Measurements from ENCODE around the gene PIK3R6. TPM values are rescaled to one million over a fixed set of nuclear protein-coding genes. Genes with fewer than 3 reads are reported as not detected.

The PIK3R6 gene
- total and polyA plus RNA-seq, 2 of the 13 experiments (the other 11 are each of a cell fraction or from before 2014, with no cell fraction given) = not detected

DNA sequence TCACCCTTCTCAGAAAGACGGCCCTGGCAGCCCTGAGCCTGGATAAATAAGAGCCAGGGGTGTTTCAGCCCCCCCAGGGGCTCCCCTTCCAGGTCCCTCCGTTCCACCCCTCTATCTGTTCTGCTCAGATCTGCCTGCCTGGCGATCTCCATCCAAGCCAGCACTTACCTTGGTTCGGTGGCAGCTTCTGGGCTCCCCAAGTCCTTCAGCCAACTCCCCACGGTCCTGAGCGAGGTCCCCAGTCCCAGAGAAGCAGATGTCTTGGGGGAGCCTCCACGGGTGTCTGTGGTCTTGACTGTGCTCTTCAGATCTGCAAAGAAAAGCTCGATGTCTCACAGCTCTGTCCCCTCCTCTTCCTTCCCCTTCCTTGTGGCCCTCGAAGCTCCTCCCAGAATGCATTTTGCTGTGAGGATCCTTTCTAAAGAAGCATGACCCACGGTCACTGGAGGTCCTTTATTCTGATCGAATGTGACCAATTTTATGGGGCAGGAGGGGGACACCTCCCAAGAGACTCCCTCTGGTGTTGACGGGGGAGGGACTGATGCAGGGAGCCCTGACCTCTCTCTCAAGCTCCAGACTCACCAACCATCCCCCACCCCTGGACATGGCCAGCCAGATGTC is at the start of gene PIK3R6 (continued):
- TF ChIP-seq, protein P1, sequence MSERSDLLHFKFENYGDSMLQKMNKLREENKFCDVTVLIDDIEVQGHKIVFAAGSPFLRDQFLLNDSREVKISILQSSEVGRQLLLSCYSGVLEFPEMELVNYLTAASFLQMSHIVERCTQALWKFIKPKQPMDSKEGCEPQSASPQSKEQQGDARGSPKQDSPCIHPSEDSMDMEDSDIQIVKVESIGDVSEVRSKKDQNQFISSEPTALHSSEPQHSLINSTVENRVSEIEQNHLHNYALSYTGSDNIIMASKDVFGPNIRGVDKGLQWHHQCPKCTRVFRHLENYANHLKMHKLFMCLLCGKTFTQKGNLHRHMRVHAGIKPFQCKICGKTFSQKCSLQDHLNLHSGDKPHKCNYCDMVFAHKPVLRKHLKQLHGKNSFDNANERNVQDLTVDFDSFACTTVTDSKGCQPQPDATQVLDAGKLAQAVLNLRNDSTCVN (CRISPR knock-in tag; IDR thresholded peaks at IDR 0.05; ENCODE audit: borderline replicate concordance) = no peak
- TF ChIP-seq PLRG1 (conservative IDR thresholded peaks at IDR 0.05) = no peak
- TF ChIP-seq, protein P2, sequence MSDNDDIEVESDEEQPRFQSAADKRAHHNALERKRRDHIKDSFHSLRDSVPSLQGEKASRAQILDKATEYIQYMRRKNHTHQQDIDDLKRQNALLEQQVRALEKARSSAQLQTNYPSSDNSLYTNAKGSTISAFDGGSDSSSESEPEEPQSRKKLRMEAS (IDR thresholded peaks at IDR 0.05) = no peak
- TF ChIP-seq, protein P3, sequence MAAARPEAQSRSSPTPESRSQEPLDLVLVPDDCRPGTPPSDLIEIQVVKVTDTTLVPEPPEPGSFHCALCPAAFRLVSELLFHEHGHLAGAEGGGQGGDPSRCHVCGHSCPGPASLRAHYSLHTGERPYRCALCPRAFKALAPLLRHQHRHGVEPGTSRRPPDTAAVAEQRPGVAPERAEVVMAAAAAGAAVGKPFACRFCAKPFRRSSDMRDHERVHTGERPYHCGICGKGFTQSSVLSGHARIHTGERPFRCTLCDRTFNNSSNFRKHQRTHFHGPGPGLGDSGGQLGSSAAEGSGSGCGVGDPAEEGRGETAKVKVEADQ (CRISPR knock-in tag; IDR thresholded peaks at IDR 0.05; ENCODE audit: borderline replicate concordance) = no peak

DNA sequence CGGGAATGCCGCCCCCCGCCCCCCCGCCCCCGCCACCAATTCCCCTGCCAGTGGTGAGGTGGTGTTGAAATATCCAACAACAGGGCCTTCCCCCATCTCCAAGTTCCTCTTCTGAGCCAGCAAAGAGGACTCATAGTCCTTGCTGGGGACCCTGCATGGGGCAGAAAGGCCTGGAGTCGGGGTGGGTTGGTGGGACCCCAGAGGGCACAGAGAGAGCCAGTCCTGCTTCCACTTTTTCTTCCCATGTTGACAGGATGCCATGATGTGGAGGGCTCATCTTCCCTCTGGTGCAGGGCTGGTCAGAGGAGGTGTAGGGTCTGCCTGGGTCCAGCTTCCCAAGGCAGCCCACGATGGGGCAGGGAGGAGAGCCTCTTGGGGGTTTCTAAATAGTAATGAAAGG is 49.0 kb upstream of the PIK3R6 start:
- WGBS (ENCODE audit: low lambda C conversion rate) = 13% methylated on average over 6 of the region's 7 CpGs
- in situ Hi-C loops (cut with HindIII; ENCODE audit: extremely low pct_ligation_motif_present, low pct_unique_long_range_greater_than_20kb) = no loop called here
- no peak for ATAC-seq
- no peak for TF ChIP-seq ZNF446 (CRISPR knock-in tag; IDR thresholded peaks at IDR 0.05)
- TF ChIP-seq, protein P4, sequence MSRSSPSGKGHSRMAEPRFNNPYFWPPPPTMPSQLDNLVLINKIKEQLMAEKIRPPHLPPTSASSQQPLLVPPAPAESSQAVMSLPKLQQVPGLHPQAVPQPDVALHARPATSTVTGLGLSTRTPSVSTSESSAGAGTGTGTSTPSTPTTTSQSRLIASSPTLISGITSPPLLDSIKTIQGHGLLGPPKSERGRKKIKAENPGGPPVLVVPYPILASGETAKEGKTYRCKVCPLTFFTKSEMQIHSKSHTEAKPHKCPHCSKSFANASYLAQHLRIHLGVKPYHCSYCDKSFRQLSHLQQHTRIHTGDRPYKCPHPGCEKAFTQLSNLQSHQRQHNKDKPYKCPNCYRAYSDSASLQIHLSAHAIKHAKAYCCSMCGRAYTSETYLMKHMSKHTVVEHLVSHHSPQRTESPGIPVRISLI (CRISPR knock-in tag; IDR thresholded peaks at IDR 0.05; ENCODE audit: borderline replicate concordance) = no peak
- TF ChIP-seq CENPT (CRISPR knock-in tag; IDR thresholded peaks at IDR 0.05; ENCODE audit: low read depth) = no peak
- no peak for TF ChIP-seq STAG1 (CRISPR knock-in tag; IDR thresholded peaks at IDR 0.05)
- TF ChIP-seq NFE2L1 (CRISPR knock-in tag; IDR thresholded peaks at IDR 0.05; ENCODE audit: borderline replicate concordance) = no peak
- TF ChIP-seq, protein P1 (CRISPR knock-in tag; IDR thresholded peaks at IDR 0.05; ENCODE audit: borderline replicate concordance) = no peak
- TF ChIP-seq, protein P5, sequence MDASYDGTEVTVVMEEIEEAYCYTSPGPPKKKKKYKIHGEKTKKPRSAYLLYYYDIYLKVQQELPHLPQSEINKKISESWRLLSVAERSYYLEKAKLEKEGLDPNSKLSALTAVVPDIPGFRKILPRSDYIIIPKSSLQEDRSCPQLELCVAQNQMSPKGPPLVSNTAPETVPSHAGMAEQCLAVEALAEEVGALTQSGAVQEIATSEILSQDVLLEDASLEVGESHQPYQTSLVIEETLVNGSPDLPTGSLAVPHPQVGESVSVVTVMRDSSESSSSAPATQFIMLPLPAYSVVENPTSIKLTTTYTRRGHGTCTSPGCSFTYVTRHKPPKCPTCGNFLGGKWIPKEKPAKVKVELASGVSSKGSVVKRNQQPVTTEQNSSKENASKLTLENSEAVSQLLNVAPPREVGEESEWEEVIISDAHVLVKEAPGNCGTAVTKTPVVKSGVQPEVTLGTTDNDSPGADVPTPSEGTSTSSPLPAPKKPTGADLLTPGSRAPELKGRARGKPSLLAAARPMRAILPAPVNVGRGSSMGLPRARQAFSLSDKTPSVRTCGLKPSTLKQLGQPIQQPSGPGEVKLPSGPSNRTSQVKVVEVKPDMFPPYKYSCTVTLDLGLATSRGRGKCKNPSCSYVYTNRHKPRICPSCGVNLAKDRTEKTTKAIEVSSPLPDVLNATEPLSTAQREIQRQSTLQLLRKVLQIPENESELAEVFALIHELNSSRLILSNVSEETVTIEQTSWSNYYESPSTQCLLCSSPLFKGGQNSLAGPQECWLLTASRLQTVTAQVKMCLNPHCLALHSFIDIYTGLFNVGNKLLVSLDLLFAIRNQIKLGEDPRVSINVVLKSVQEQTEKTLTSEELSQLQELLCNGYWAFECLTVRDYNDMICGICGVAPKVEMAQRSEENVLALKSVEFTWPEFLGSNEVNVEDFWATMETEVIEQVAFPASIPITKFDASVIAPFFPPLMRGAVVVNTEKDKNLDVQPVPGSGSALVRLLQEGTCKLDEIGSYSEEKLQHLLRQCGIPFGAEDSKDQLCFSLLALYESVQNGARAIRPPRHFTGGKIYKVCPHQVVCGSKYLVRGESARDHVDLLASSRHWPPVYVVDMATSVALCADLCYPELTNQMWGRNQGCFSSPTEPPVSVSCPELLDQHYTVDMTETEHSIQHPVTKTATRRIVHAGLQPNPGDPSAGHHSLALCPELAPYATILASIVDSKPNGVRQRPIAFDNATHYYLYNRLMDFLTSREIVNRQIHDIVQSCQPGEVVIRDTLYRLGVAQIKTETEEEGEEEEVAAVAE (CRISPR knock-in tag; IDR thresholded peaks at IDR 0.05; ENCODE audit: borderline replicate concordance) = no peak
- TF ChIP-seq CAMTA2 (CRISPR knock-in tag; IDR thresholded peaks at IDR 0.05; ENCODE audit: borderline replicate concordance) = no peak
- TF ChIP-seq ZNF543 (CRISPR knock-in tag; IDR thresholded peaks at IDR 0.05) = no peak
- no peak for TF ChIP-seq ZNF563 (CRISPR knock-in tag; IDR thresholded peaks at IDR 0.05)

More for the DNA sequence above, 49.0 kb upstream of the PIK3R6 start:
- Histone ChIP-seq H3K27me3 (ENCODE audit: control insufficient read depth in 1 of 2, insufficient read depth in 2 of 2, low read length in 2 of 2) (peaks cover 4 to 42% of the 10 kb centered on the region in 2 experiments; a peak in 3 of 5 replicates), H4K20me1 (ENCODE audit: insufficient read depth, low read length) (no peaks in the 10 kb centered on the region), H3K79me2 (ENCODE audit: insufficient read depth, low read length) (no peaks in the 10 kb centered on the region), H2AFZ (ENCODE audit: low read length) (no peak overlapping the region), H3K4me1 (ENCODE audit: insufficient read depth, low read length) (no peaks in the 10 kb centered on the region), H3K9ac (ENCODE audit: insufficient read depth, low read depth, low read length) (no peak overlapping the region), H3K4me3 (replicated peaks in 1 of 3; ENCODE audit: insufficient read depth in 1 of 3, low read depth in 2 of 3, low read length in 3 of 3) (no peak overlapping the region), H3K4me2 (ENCODE audit: low read depth, low read length) (no peak overlapping the region), H3K9me3 (ENCODE audit: low read length) (no peaks in the 10 kb centered on the region), H3K27ac (ENCODE audit: extremely low read length, insufficient read depth, low read length) (no peak overlapping the region), H3K36me3 (replicated peaks in 1 of 2; ENCODE audit: control insufficient read depth in 1 of 2, insufficient read depth in 2 of 2, low read length in 2 of 2) (no peaks in the 10 kb centered on the region)
- BruUV-seq (replicated peaks) = no TSS peak
- intact Hi-C loops (cut with micrococcal nuclease; ENCODE audit: unreplicated experiment) = no loop called here
- no peak for DNase-seq (ENCODE audit: low spot score)
- POLR2A ChIA-PET = no interaction called here
- FAIRE-seq = no peak
- CTCF ChIA-PET (ENCODE audit: low intra/inter-chr PET ratio, low total read pairs) = no interaction called here

Data from HepG2 (cell line).